CD4-positive, alpha-beta T cell treated with Interleukin-4 for 4 hours (primary cell): ENCODE data around the gene PCDHB7.
"Not testable (repeated sequence)": the region's sequence is repeated elsewhere in the genome, so short reads cannot be mapped to it uniquely, and the experiment has no call there.

ENCODE experiments used
- DNase-seq: peaks from one replicate; pipeline ENCODE4 v3.0.0-alpha.2; 2020

PCDHB7 gene

GRCh38 chr5:141182248-141182647 is 9.8 kb downstream of the PCDHB7 start, which contains the start of gene PCDHB16:
PCDHB16 (plus strand) TSS chr5:141182387; CDS start chr5:141182560, 173 bp downstream.
- DNase-seq: no peak

- not testable (repeated sequence) for DNase-seq
These were observed 11.8 kb downstream of the PCDHB7 start for GRCh38 chr5:141184117-141184855.

GRCh38 chr5:141186897-141187512 is 14.6 kb downstream of the PCDHB7 start, which contains the start of gene PCDHB9:
PCDHB9 (plus strand) TSS chr5:141187161; CDS start chr5:141187319, 158 bp downstream.
- DNase-seq: peak; percentile 19

GRCh38 chr5:141188682-141189081 is 16.2 kb downstream of the PCDHB7 start:
- not testable (repeated sequence) for DNase-seq

- DNase-seq: not testable (repeated sequence)
These were observed 16.7 kb downstream of the PCDHB7 start for GRCh38 chr5:141189131-141189530.

- no peak for DNase-seq
These were observed 19.8 kb downstream of the PCDHB7 start, which contains the start of gene PCDHB10 for GRCh38 chr5:141192110-141192725. PCDHB10 (plus strand) TSS chr5:141192353; CDS start chr5:141192553, 200 bp downstream.

- DNase-seq: not testable (repeated sequence)
These were observed 21.9 kb downstream of the PCDHB7 start for GRCh38 chr5:141194332-141194731.

GRCh38 chr5:141196363-141196762 is 23.9 kb downstream of the PCDHB7 start:
- no peak for DNase-seq

GRCh38 chr5:141199359-141200235 is 27.2 kb downstream of the PCDHB7 start, which contains the start of gene PCDHB11:
PCDHB11 (plus strand) TSS chr5:141199627; CDS start chr5:141199775, 148 bp downstream.
- DNase-seq: no peak

GRCh38 chr5:141201126-141201525 is 28.7 kb downstream of the PCDHB7 start:
- DNase-seq: not testable (repeated sequence)

GRCh38 chr5:141201646-141202045 is 29.2 kb downstream of the PCDHB7 start:
- DNase-seq: not testable (repeated sequence)

GRCh38 chr5:141208478-141208877 is 36.0 kb downstream of the PCDHB7 start, which contains the start of gene PCDHB12:
PCDHB12 (plus strand) TSS chr5:141208719; CDS start chr5:141208908, 189 bp downstream.
- DNase-seq: no peak

- not testable (repeated sequence) for DNase-seq
These were observed 37.8 kb downstream of the PCDHB7 start for GRCh38 chr5:141210281-141210680.

- DNase-seq: not testable (repeated sequence)
These were observed 38.4 kb downstream of the PCDHB7 start for GRCh38 chr5:141210849-141211248.

- DNase-seq: not testable (repeated sequence)
These were observed 41.4 kb downstream of the PCDHB7 start, which contains the start of gene PCDHB13 for GRCh38 chr5:141213656-141214339. PCDHB13 (plus strand) TSS chr5:141213919; CDS start chr5:141214124, 205 bp downstream.

- DNase-seq: not testable (repeated sequence)
These were observed 42.1 kb downstream of the PCDHB7 start for GRCh38 chr5:141214583-141214982.

- not testable (repeated sequence) for DNase-seq
These were observed 43.1 kb downstream of the PCDHB7 start for GRCh38 chr5:141215504-141215903.

- not testable (repeated sequence) for DNase-seq
These were observed 43.6 kb downstream of the PCDHB7 start for GRCh38 chr5:141216035-141216434.

GRCh38 chr5:141223112-141223783 is 50.8 kb downstream of the PCDHB7 start, which contains the start of gene PCDHB14:
PCDHB14 (plus strand) TSS chr5:141223343; CDS start chr5:141223506, 163 bp downstream.
- DNase-seq: no peak

- DNase-seq: not testable (repeated sequence)
These were observed 52.4 kb downstream of the PCDHB7 start for GRCh38 chr5:141224844-141225243.

- DNase-seq: not testable (repeated sequence)
These were observed 53.0 kb downstream of the PCDHB7 start for GRCh38 chr5:141225421-141225820.
